GM12892 (cell line): ENCODE results near the gene NKX6-2.

Experiments
- POLR2A ChIP-seq: IDR thresholded peaks from 2 replicates; pipeline ENCODE4 v1.6.1; 2011; ENCODE audit warnings: low read depth, low read length, control low read depth
- POLR2AphosphoS5 ChIP-seq: IDR thresholded peaks from 2 replicates; pipeline ENCODE4 v1.6.1; 2011; ENCODE audit warnings: low read depth, low read length, control low read depth

GRCh38 chr10:132758865-132759264, 27.1 kb downstream of the NKX6-2 start:
- TF ChIP-seq POLR2AphosphoS5: no peak
- TF ChIP-seq POLR2A: no peak
